Activated CD8-positive, alpha-beta memory T cell treated with anti-CD3 and anti-CD28 coated beads for 48 hours (primary cell): ENCODE results near the gene RASSF5.

ENCODE experiments used
- DNase-seq, 3 experiments: peaks; one replicate each; pipeline ENCODE4 v3.0.0-alpha.2; 2020; ENCODE audit warnings: low read depth in 2 of 3, low spot score in 2 of 3

Gene RASSF5

GRCh38 chr1:206496131-206496793, 11.1 kb upstream of the RASSF5 start:
- DNase-seq = no peak

- no peak for DNase-seq
These were observed 10.0 kb upstream of the RASSF5 start for GRCh38 chr1:206497363-206497762.

DNA sequence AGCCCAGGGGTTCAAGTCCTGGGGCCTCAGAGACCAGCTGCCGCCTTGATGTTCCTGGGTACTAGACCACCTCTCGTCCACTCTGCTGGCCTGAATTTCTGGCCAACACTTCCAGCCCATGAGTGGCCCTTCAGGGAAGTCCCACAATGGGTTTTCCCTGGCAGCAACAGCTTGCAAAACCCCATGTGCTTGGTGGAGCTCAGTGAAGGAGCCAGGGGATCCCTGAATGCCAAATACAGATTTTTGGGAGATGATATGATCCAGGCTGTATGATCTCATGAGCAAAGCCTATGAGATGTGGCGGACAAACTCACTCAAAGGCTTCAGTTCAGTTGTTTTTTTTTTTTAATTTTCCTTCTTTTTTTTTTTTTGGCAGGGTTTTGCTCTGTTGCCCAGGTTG, 9.6 kb upstream of the RASSF5 start:
- no peak for DNase-seq

GRCh38 chr1:206498685-206499084, 8.6 kb upstream of the RASSF5 start:
- no peak for DNase-seq

- DNase-seq = no peak
These were observed 7.3 kb upstream of the RASSF5 start for GRCh38 chr1:206500046-206500445.

DNA sequence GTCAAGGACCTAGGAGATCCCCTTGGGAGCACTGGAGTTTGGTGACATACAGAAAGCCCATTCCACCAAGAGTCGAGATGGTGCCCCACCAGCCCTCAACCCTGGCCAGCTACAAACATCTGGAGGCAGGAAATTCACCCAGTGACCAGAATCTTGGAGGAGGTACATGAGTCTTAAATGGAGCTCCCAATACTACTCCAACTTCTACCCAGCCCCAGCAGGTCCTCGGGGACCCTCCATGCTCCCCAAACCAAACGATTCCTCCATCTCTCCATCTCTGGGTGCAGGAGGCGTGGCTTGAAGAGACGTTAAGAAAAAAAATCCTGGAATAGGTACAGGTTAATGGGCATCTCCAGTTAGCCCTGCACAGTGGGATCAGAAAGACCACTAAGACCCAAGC, 5.5 kb upstream of the RASSF5 start:
- no peak for DNase-seq

- DNase-seq = no peak
These were observed 4.9 kb upstream of the RASSF5 start for GRCh38 chr1:206502403-206502802.

DNA sequence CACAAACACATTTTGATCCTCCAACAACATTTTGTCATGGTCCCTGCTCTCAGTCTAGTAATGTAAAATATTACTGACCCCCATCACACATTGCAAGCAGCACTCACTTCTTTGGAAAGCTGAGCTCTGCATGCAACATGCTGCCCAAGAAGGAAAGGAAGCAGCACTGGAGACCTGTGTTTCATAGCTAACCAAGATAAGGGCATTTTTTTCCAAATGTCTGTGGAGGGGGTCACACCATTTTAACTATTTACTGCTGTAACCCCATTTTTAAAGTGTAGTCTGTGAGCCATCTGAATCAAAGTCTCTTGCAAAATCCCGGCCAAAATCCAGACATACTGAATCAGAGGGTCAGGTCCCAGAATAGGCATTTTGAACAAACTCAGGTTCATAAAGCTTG, 4.5 kb upstream of the RASSF5 start:
- no peak for DNase-seq

DNA sequence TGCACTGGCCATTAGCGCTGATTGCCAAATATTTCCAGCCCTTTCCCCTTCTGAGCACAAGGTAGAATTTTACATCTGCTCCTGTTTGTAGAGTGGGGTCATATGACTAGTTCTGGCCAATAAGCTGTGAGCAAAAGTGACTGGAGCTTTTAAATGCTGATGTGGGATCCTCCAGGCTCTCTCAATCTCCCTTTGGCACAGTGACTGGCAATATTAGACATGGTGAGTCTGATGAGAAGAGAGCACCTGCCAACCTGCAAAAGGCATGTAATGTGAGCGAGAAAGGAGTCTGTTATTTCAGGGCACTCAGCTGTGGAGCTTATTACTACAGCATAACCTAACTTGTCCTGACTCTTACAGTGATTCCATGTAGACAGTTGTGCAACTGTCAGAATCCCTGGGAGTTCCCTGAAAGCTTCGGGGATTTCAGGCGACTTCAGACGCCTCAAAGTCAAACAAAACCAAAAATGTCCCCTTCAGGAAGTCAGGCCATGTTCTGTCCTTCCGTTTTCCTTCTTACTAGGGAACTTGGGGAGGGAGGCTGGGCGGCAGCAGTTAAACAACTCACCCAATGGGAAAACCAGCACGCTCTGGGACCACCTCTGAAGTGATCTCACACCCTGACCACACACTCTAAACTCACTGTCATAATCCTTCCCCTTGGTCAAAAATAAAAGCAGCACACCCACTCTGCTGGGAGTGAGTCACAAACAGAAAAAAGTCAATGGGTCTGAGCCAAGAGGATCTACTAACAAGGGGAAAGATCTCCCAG, 3.6 kb upstream of the RASSF5 start:
- peak in 2 of 3 experiments; percentile 27 to 41 for DNase-seq

DNA sequence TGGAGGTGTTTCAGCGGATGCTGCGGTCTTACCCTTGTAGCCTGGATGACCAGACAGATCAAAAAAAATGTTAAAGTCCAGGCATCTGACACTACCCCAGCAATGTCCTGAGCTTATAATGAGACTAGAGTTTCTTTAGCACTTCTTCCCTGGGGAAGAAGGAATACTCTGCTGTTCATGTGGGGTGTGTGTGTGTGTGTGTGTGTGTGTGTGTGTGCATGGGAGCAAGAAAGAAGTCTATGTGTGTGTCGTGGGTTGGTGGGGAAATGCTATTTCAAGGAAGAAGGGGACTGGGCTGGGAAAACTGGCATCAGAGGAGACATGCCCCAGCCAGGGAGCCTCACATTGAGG, 3.0 kb upstream of the RASSF5 start:
- no peak for DNase-seq

DNA sequence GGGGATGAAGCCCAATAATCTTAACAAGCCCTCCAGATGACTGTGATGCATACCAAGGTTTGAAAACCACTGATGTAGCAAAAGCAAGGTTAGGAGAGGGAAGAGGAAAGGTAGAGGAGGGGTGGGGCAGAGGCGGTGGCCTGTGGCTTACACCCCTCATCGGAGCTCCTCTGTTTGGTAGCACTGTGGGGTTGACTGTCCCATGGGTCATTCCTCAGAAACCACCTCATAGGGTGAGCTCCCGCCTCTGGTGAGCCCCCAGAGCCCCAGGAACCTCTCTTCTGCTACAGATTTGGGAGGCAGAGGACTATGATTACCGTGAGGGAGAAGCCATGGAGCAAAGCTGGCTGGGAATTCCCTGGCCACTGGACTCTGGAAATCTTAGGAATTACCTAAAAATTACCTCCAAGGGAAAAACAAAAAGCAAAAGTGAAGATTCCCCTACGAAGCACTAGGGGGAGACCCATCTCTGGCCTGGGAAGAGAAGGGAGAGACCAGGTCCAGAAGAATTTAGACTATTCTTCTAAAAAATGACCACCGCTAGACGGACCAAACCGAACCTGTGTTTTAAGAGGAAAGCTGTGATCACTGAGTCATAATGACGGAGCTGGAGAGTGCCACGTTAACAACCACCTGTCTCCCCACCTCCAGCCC, 1.5 kb upstream of the RASSF5 start:
- no peak for DNase-seq

GRCh38 chr1:206506405-206507283, 687 bp upstream of the RASSF5 start:
- no peak for DNase-seq

DNA sequence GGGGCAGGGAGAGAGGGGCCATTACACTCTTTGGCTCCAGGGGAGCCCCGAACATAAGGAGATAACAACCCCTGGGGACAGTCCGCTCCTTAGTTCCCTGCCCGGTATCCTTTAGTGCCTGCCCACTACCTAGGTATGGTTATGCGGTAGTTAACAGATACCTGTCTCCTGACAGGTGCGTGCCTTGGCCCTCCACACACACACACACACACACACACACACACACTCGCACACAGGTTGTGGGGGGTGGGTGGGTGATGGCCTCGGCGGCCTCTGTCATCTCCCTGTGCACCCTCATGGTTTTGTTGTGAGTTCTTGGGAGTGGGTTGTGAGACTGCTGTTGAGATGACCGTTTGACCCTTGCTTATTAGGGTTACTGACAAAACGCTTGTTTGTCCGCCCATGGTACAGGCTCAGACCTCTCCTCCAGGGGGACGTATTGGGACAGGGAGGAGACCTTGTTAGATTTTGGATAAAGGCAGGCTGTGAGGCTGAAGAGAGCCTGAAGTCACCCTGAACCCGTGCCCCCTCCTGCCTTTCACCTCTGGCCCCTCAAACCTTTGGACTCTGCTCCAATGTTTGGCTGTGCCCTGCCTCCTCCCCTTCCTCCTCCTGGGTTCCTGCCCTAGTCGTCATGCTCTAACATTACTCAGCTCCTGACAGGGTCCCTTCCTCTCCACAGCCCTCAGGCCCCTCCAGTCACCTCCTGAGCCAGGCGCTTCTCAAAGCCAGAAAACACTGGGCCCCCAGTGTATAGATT, 979 bp downstream of the RASSF5 start:
- no peak for DNase-seq

- DNase-seq = no peak
These were observed 1.6 kb downstream of the RASSF5 start for GRCh38 chr1:206508956-206509355.

DNA sequence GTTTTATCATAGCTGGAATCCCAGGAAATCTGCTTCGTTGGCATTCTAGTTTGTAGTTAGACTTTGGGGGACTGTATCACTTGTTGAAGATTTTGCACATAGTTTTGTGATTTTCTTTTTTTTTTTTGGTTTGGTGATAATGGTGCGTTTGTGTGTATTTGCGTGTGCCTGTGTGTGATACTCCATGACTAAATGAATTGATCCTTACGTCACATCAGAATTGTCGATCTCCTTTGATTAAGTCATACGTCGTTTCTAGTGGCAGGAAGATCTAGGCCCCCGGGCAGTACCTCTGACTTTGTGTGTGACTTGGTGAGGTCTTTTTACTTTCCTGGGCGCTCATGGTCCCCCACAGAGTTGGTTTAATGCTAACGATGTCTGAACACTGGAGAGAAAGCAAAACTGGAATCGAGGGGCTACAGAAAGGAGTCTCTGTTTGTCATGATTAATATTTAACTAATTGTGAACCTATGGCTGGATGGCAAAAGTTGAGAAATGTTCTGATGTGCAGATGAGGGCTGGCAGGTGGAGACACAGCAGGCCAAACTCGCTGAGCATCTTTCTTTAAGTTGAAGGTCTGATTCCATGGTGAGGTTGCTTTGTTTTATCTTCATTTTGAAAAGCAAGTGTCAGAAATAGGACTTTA, 2.4 kb downstream of the RASSF5 start:
- no peak for DNase-seq

DNA sequence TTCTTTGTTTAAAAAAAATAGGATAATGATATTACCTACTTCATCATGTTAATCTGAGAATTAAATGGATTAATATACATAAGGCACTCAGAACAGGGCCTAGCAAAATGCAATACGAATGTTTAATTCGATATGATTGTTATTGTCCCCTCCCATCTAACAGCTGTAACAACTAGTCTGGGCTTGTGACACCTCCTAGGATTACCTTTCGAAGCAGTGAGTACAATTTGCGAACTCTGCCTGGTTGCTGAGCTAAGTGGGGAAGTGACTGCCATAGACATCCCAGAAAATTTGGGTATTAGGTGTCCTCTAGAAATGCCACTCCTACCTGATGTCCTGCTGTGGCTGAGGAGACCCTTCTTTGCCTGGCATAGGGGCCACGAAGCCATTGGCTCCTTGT, 3.0 kb downstream of the RASSF5 start:
- DNase-seq = no peak

DNA sequence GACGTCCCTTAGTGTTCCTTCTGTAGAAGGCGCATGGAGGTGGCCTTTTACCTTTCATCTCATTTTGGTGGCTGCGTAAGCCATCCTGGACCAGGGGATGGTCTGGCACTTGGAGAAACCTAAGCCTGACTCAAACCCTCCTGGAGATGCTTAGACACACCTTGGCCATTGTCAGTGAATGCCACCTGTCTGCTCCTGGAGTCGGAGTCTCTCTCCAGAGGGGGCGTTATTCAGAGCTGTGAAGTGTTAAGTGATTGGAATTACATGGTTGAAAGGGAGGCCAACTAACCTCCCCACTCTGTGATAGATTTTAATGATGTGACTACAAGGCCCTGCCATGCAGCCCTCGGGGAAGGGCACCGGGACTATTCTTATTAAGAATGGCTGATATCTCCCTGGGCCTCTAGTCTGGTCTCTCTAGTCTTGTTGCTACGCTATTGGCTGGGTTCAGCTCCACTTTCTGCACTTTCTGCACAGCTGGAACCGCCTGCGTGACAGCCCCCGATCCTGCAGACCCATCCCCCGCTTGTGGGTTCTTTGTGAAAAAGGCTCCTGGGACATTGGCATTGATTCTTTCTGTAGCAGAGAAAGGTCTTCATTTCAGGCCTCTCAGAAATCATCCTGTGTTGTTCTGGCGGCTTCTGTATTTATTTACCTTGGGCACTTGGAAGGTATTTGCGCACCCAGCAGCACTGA, 4.2 kb downstream of the RASSF5 start:
- DNase-seq = no peak

- DNase-seq = no peak
These were observed 4.9 kb downstream of the RASSF5 start for GRCh38 chr1:206512058-206512850.

GRCh38 chr1:206512851-206513180, 5.5 kb downstream of the RASSF5 start:
- no peak for DNase-seq
